ENCODE data around the gene KLHL6. TPM values are rescaled to one million over a fixed set of nuclear protein-coding genes. Genes with fewer than 3 reads are reported as not detected.
A peak's percentile ranks its signal among the peaks of the same experiment; 100 is the strongest.

KLHL6 gene
- total and polyA plus RNA-seq, 2 of the 13 experiments (the other 11 are each of a cell fraction or from before 2014, with no cell fraction given) = not detected

GRCh38 chr3:183492849-183493179 lies 62.7 kb downstream of the KLHL6 start:
- POLR2A ChIA-PET = no interaction called here

DNA sequence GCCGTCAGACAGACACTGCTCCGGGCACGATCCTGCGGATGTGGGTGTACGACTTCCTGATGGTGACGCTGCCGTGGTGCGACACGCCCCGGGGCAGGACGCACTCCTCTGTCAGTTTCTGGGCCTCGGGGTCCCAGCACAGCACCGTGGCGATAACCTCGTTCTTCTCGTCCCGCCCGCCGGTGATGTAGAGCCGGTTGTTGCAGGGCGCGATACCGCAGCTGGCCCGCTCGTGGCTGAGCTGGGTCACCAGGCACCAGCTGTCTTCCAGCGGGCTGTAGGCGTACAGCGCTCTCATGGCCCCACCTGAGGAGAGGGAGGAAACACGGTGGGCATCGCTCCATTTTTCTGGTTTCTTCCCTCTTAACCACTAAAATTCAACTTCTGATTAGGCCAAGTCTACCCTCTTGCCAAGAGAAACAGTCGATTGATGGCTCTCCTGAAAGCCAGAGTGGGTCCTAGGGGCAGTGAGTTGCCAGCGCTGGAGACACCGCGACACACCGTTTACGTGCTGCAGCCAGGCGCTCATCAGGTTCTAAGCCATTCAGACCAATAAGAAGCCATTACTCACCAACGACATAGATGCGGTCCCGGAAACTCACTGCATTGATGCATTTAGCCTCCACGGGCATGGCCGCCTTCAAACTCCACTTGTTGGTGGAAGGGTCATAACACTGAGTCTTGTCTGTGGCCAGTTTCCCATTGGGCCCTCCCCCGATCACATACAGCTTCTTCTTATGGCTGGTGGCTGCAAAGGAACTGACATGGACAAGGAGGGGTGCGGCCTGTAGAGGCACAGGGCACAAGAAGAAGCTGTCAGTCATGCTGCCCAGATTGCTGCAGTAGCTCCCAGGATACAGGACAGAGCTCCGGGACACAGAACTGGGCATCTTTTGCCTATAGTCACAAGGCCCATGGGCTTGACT lies 63.3 kb downstream of the KLHL6 start:
- H3K27ac ChIP-seq (ENCODE audit: extremely low read length, insufficient read depth, low read length) = no peak overlapping the region
- no peaks in the 10 kb centered on the region for H4K20me1 ChIP-seq (ENCODE audit: insufficient read depth, low read length)
- no peak overlapping the region for H2AFZ ChIP-seq (ENCODE audit: low read length)
- no peaks in the 10 kb centered on the region for H3K79me2 ChIP-seq (ENCODE audit: insufficient read depth, low read length)
- H3K9ac ChIP-seq (ENCODE audit: insufficient read depth, low read depth, low read length) = no peak overlapping the region
- 91% methylated on average over 39 of the region's 45 CpGs for WGBS (ENCODE audit: low lambda C conversion rate)
- ChIA-PET CTCF (ENCODE audit: low intra/inter-chr PET ratio, low total read pairs) (no interaction called here), POLR2A (no interaction called here)
- no peaks in the 10 kb centered on the region for H3K9me3 ChIP-seq (ENCODE audit: low read length)
- in situ Hi-C loops (cut with HindIII; ENCODE audit: extremely low pct_ligation_motif_present, low pct_unique_long_range_greater_than_20kb) = no loop called here
- FAIRE-seq (no peak), ATAC-seq (no peak), DNase-seq (ENCODE audit: low spot score) (no peak)
- no TSS peak for BruUV-seq (replicated peaks)
- no peak overlapping the region for H3K4me2 ChIP-seq (ENCODE audit: low read depth, low read length)
- intact Hi-C loops (cut with micrococcal nuclease; ENCODE audit: unreplicated experiment) = loop anchor here (10.0 kb wide), 1 partner anchor 133 kb away; no protein-coding TSS in a partner anchor
- H3K36me3 ChIP-seq (replicated peaks in 1 of 2; ENCODE audit: control insufficient read depth in 1 of 2, insufficient read depth in 2 of 2, low read length in 2 of 2) = no peaks in the 10 kb centered on the region
- peaks cover 1 to 9% of the 10 kb centered on the region in 2 experiments; a peak in 1 of 5 replicates for H3K27me3 ChIP-seq (ENCODE audit: control insufficient read depth in 1 of 2, insufficient read depth in 2 of 2, low read length in 2 of 2)
- H3K4me1 ChIP-seq (ENCODE audit: insufficient read depth, low read length) = peaks cover 10% of the 10 kb centered on the region; the same call in 1 of the 2 replicates
- no peak overlapping the region for H3K4me3 ChIP-seq (replicated peaks in 1 of 3; ENCODE audit: insufficient read depth in 1 of 3, low read depth in 2 of 3, low read length in 3 of 3)
- TF ChIP-seq GABPA (IDR thresholded peaks at IDR 0.05; ENCODE audit: low read depth, low read length) (no peak), GABPA (CRISPR knock-in tag; IDR thresholded peaks at IDR 0.05; ENCODE audit: low read depth) (no peak), SAP130 (CRISPR knock-in tag; IDR thresholded peaks at IDR 0.05; ENCODE audit: low read depth) (no peak), ZNF841 (CRISPR knock-in tag; IDR thresholded peaks at IDR 0.05; ENCODE audit: borderline replicate concordance) (no peak), TAF1 (CRISPR knock-in tag; IDR thresholded peaks at IDR 0.05) (no peak), NFATC3 (CRISPR knock-in tag; IDR thresholded peaks at IDR 0.05) (no peak), ZBTB39 (CRISPR knock-in tag; IDR thresholded peaks at IDR 0.05) (no peak)
- TF ChIP-seq, protein P1, sequence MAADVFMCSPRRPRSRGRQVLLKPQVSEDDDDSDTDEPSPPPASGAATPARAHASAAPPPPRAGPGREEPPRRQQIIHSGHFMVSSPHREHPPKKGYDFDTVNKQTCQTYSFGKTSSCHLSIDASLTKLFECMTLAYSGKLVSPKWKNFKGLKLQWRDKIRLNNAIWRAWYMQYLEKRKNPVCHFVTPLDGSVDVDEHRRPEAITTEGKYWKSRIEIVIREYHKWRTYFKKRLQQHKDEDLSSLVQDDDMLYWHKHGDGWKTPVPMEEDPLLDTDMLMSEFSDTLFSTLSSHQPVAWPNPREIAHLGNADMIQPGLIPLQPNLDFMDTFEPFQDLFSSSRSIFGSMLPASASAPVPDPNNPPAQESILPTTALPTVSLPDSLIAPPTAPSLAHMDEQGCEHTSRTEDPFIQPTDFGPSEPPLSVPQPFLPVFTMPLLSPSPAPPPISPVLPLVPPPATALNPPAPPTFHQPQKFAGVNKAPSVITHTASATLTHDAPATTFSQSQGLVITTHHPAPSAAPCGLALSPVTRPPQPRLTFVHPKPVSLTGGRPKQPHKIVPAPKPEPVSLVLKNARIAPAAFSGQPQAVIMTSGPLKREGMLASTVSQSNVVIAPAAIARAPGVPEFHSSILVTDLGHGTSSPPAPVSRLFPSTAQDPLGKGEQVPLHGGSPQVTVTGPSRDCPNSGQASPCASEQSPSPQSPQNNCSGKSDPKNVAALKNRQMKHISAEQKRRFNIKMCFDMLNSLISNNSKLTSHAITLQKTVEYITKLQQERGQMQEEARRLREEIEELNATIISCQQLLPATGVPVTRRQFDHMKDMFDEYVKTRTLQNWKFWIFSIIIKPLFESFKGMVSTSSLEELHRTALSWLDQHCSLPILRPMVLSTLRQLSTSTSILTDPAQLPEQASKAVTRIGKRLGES (CRISPR knock-in tag; IDR thresholded peaks at IDR 0.05; ENCODE audit: borderline replicate concordance) = no peak

More at GRCh38 chr3:183492849-183493179, 62.7 kb downstream of the KLHL6 start:
- Histone ChIP-seq H3K27me3 (ENCODE audit: control insufficient read depth in 1 of 2, insufficient read depth in 2 of 2, low read length in 2 of 2) (peaks cover 1 to 8% of the 10 kb centered on the region in 2 experiments; a peak in 1 of 5 replicates), H3K36me3 (replicated peaks in 1 of 2; ENCODE audit: control insufficient read depth in 1 of 2, insufficient read depth in 2 of 2, low read length in 2 of 2) (no peaks in the 10 kb centered on the region), H3K4me3 (replicated peaks in 1 of 3; ENCODE audit: insufficient read depth in 1 of 3, low read depth in 2 of 3, low read length in 3 of 3) (no peak overlapping the region), H3K9me3 (ENCODE audit: low read length) (no peaks in the 10 kb centered on the region), H3K79me2 (ENCODE audit: insufficient read depth, low read length) (no peaks in the 10 kb centered on the region), H3K4me2 (ENCODE audit: low read depth, low read length) (no peak overlapping the region), H4K20me1 (ENCODE audit: insufficient read depth, low read length) (no peaks in the 10 kb centered on the region), H3K9ac (ENCODE audit: insufficient read depth, low read depth, low read length) (no peak overlapping the region), H3K4me1 (ENCODE audit: insufficient read depth, low read length) (peaks cover 10% of the 10 kb centered on the region; the same call in 1 of the 2 replicates), H3K27ac (ENCODE audit: extremely low read length, insufficient read depth, low read length) (no peak overlapping the region), H2AFZ (ENCODE audit: low read length) (no peak overlapping the region)
- in situ Hi-C loops (cut with HindIII; ENCODE audit: extremely low pct_ligation_motif_present, low pct_unique_long_range_greater_than_20kb) (no loop called here), intact Hi-C loops (cut with micrococcal nuclease; ENCODE audit: unreplicated experiment) (loop anchor here (10.0 kb wide), 1 partner anchor 132 kb away; no protein-coding TSS in a partner anchor)
- BruUV-seq (replicated peaks) = no TSS peak
- CTCF ChIA-PET (ENCODE audit: low intra/inter-chr PET ratio, low total read pairs) = no interaction called here
- 34% methylated on average over 4 of the region's 4 CpGs for WGBS (ENCODE audit: low lambda C conversion rate)
- no peak for DNase-seq (ENCODE audit: low spot score)
- no peak for ATAC-seq
- TF ChIP-seq DNMT1 (CRISPR knock-in tag; IDR thresholded peaks at IDR 0.05) (no peak), BCL6 (CRISPR knock-in tag; IDR thresholded peaks at IDR 0.05) (peak; percentile 78), PHF5A (CRISPR knock-in tag; IDR thresholded peaks at IDR 0.05; ENCODE audit: low read depth, unreplicated experiment) (no peak)
- no peak for FAIRE-seq

Measured in HepG2 (cell line).